Measurements from ENCODE around the gene E2F1.

GRCh38 chr20:33704197-33704924, 18.2 kb upstream of the E2F1 start:
- no peak for TF ChIP-seq CTCF (IDR thresholded peaks at IDR 0.05)
- no peak for TF ChIP-seq POLR2A (IDR thresholded peaks at IDR 0.05)
